ENCODE results near the gene SLC35B3. TPM values are rescaled to one million over a fixed set of nuclear protein-coding genes. Genes with fewer than 3 reads are reported as not detected.

The SLC35B3 gene
- total and polyA plus RNA-seq, 2 of the 8 experiments (the other 6 are each of a cell fraction or from before 2014, with no cell fraction given): 5.5 to 9.8 TPM

DNA sequence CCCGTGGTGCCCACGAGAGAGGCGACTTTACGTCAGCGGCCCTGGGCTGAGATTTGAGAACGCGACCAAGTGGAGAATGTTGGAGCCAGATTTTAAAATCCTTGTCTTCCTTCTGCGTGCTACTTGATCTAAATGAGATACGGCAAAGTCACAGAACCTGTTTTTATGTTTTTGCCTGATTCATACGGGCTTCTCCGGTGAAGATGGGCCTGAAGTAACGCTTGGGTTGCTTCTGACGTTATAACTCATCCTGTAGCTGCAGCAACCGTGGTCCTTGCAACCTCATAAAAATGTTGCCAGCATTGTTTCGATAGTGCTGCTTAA lies 462 bp upstream of the SLC35B3 start:
- H4K91ac ChIP-seq (replicated peaks; ENCODE audit: insufficient read length, low read length): no peak overlapping the region
- peak overlapping the region; percentile 75 to 87 for H3K4me2 ChIP-seq (ENCODE audit: insufficient read depth in 1 of 2, low read depth in 2 of 2, low read length in 2 of 2)
- H3K4ac ChIP-seq (replicated peaks; ENCODE audit: insufficient read length, low read depth, low read length): no peak overlapping the region
- peak overlapping the region; percentile 96; the same call in 1 of the 2 replicates for H4K8ac ChIP-seq (ENCODE audit: extremely low read depth, insufficient read depth, low read length)
- ChIA-PET POLR2A (ENCODE audit: partially characterized antibody) (no interaction called here), CTCF (ENCODE audit: partially characterized antibody) (interaction anchor here (2.5 kb wide), 1 partner anchor 305 kb away, joined by 9 read pairs; no protein-coding TSS in a partner anchor)
- H2BK120ac ChIP-seq (replicated peaks; ENCODE audit: low read depth, low read length): no peak overlapping the region
- H2AFZ ChIP-seq (ENCODE audit: low read length): peak overlapping the region; percentile 93
- no peak overlapping the region for H2BK15ac ChIP-seq (ENCODE audit: low read length)
- no peak overlapping the region for H2BK20ac ChIP-seq (ENCODE audit: low read length)
- H3K9me3 ChIP-seq (ENCODE audit: insufficient read depth in 2 of 2, low read depth in 1 of 2, low read length in 1 of 2): no peaks in the 10 kb centered on the region
- H3K23me2 ChIP-seq (ENCODE audit: low read depth, low read length): peaks cover 4% of the 10 kb centered on the region; the same call in 1 of the 2 replicates
- H3K27ac ChIP-seq (ENCODE audit: low read depth, low read length): 0 out of 2 replicates have a peak overlapping the region, but pooled peaks have one; percentile 63
- H3K4me3 ChIP-seq (ENCODE audit: extremely low read depth in 1 of 4, insufficient read depth in 2 of 4, low read depth in 3 of 4, low read length in 4 of 4): peak overlapping the region; percentile 86 to 98 (median 96)
- TF ChIP-seq CHD1 (IDR thresholded peaks at IDR 0.05; ENCODE audit: low read depth, low read length) (no peak), JUN (IDR thresholded peaks at IDR 0.05; ENCODE audit: low read depth, low read length) (no peak)
- TF ChIP-seq, protein P1, sequence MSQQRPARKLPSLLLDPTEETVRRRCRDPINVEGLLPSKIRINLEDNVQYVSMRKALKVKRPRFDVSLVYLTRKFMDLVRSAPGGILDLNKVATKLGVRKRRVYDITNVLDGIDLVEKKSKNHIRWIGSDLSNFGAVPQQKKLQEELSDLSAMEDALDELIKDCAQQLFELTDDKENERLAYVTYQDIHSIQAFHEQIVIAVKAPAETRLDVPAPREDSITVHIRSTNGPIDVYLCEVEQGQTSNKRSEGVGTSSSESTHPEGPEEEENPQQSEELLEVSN (IDR thresholded peaks at IDR 0.05): no peak
- no peaks in the 10 kb centered on the region for H3K36me3 ChIP-seq (ENCODE audit: control insufficient read depth in 2 of 4, insufficient read depth in 4 of 4, low read length in 3 of 4)
- H4K5ac ChIP-seq (ENCODE audit: insufficient read length, low read depth, low read length): peak overlapping the region; percentile 78
- peak overlapping the region; percentile 71 for H2BK5ac ChIP-seq (ENCODE audit: low read depth, low read length)
- H3K56ac ChIP-seq (replicated peaks; ENCODE audit: insufficient read length, low read depth, low read length): peak overlapping the region; percentile 49
- WGBS, 2 experiments (ENCODE audit: extremely low coverage in 1 of 2, insufficient coverage in 1 of 2, insufficient read length in 1 of 2, insufficient replicate concordance in 2 of 2, low coverage in 1 of 2, low lambda C conversion rate in 2 of 2, missing lambda C conversion rate in 1 of 2): 39% methylated on average over 15 of the region's 15 CpGs; no CpG with 5 or more reads in 1 of the 2 experiments
- H3K9ac ChIP-seq (replicated peaks in 1 of 4; ENCODE audit: extremely low read depth in 1 of 4, low read depth in 3 of 4, low read length in 3 of 4): peak overlapping the region; percentile 9 to 78 (median 66)
- peaks cover 0 to 25% of the 10 kb centered on the region in 2 experiments; a peak in 3 of 4 replicates for H3K79me2 ChIP-seq (ENCODE audit: control insufficient read depth in 1 of 2, insufficient read depth in 2 of 2, low read length in 2 of 2)
- no peak overlapping the region; the same call in 1 of the 2 replicates for H2BK12ac ChIP-seq (ENCODE audit: low read depth, low read length)
- no peak overlapping the region for H3K14ac ChIP-seq (ENCODE audit: insufficient read length)
- DNase-seq (ENCODE audit: low read depth in 1 of 2, low spot score in 2 of 2) (no peak), FAIRE-seq (peak; percentile 32)
- H4K20me1 ChIP-seq (replicated peaks in 1 of 2; ENCODE audit: control insufficient read depth in 1 of 2, insufficient read depth in 2 of 2, low read length in 2 of 2): no peaks in the 10 kb centered on the region
- H3K27me3 ChIP-seq (replicated peaks in 1 of 4; ENCODE audit: control insufficient read depth in 3 of 4, extremely low read depth in 1 of 4, insufficient read depth in 3 of 4, low read length in 3 of 4): no peaks in the 10 kb centered on the region; a peak in 1 of 7 replicates
- no peaks in the 10 kb centered on the region for H3K79me1 ChIP-seq (ENCODE audit: low read depth, low read length)
- H3K18ac ChIP-seq (ENCODE audit: extremely low read depth, low read length): peak overlapping the region; percentile 89
- H3K23ac ChIP-seq (ENCODE audit: insufficient read length): no peak overlapping the region
- no peak overlapping the region for H2AK5ac ChIP-seq (ENCODE audit: low read depth, low read length)
- H3K4me1 ChIP-seq (replicated peaks in 1 of 4; ENCODE audit: control insufficient read depth in 3 of 4, insufficient read depth in 4 of 4, low read length in 3 of 4): peaks cover 0 to 1% (median 0%) of the 10 kb centered on the region in 4 experiments; a peak in 3 of 7 replicates

Data from H1 (cell line).